GM06990 (cell line): ENCODE data around the gene CMSS1.

Experiments
- DNase-seq: peaks from one replicate; pipeline ENCODE4 v3.0.0-alpha.2; 2011; ENCODE audit not compliant: insufficient read length; ENCODE audit errors: extremely low read depth
- H3K27me3 ChIP-seq: replicated peaks from 2 replicates; pipeline ENCODE4 v1.6.0; 2011; ENCODE audit warnings: low read length; ENCODE audit not compliant: control insufficient read depth, insufficient read depth
- H3K36me3 ChIP-seq: 2 replicates; pipeline ENCODE4 v1.5.1; 2011; ENCODE audit warnings: low read length; ENCODE audit not compliant: control insufficient read depth, insufficient read depth
- H3K4me3 ChIP-seq: replicated peaks from 2 replicates; pipeline ENCODE4 v1.5.1; 2011; ENCODE audit warnings: low read depth, mild to moderate bottlenecking, control low read depth, low read length
- TF ChIP-seq, protein P1 (sequence below): IDR thresholded peaks from 2 replicates; pipeline ENCODE4 v1.5.1; 2011; ENCODE audit warnings: low read length, control low read depth, mild to moderate bottlenecking, inconsistent platforms; ENCODE audit not compliant: insufficient read depth, poor library complexity, severe bottlenecking

Gene CMSS1

DNA sequence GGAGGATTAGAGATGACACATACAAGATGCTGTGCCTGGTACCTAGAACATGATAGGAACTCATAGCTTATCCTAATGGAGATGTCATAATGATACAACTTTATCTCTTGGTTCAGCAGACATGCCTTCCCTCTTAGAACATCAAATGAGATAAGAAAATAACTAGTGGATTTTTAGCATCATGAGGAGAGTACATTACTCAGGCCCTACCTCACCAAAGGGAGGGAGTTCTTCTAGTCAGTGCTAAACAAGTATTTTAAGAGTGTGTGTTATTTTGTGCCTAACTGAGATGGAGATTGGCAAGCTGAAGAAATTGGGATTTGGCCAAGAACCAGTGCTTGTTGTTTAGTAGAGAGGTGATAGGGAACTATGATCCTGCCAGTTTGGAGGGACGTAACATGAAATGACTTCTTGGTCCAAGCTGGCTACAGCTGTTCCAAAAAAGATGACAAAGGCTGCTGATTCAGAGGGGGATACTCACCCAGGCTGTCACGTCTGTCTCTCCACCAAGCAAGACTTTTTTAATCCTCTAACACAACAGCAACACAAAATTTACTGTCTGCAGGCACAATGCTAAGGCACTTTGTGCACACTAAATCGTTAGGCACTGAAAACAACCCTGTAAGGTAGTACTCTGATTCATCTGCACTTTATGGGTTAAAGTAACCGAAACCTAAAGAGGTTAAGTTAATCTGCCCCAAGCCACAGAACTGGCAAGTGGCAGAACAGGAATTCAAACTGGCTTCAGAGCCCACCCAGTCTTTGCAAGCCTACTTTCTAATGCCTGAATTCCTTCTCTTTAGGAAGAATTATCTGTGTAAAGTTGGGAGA, 126.5 kb downstream of the CMSS1 start:
- TF ChIP-seq, protein P1, sequence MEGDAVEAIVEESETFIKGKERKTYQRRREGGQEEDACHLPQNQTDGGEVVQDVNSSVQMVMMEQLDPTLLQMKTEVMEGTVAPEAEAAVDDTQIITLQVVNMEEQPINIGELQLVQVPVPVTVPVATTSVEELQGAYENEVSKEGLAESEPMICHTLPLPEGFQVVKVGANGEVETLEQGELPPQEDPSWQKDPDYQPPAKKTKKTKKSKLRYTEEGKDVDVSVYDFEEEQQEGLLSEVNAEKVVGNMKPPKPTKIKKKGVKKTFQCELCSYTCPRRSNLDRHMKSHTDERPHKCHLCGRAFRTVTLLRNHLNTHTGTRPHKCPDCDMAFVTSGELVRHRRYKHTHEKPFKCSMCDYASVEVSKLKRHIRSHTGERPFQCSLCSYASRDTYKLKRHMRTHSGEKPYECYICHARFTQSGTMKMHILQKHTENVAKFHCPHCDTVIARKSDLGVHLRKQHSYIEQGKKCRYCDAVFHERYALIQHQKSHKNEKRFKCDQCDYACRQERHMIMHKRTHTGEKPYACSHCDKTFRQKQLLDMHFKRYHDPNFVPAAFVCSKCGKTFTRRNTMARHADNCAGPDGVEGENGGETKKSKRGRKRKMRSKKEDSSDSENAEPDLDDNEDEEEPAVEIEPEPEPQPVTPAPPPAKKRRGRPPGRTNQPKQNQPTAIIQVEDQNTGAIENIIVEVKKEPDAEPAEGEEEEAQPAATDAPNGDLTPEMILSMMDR = no peak
- Histone ChIP-seq H3K27me3 (no peaks in the 10 kb centered on the region), H3K36me3 (no peaks in the 10 kb centered on the region), H3K4me3 (no peak overlapping the region)
- DNase-seq = no peak

DNA sequence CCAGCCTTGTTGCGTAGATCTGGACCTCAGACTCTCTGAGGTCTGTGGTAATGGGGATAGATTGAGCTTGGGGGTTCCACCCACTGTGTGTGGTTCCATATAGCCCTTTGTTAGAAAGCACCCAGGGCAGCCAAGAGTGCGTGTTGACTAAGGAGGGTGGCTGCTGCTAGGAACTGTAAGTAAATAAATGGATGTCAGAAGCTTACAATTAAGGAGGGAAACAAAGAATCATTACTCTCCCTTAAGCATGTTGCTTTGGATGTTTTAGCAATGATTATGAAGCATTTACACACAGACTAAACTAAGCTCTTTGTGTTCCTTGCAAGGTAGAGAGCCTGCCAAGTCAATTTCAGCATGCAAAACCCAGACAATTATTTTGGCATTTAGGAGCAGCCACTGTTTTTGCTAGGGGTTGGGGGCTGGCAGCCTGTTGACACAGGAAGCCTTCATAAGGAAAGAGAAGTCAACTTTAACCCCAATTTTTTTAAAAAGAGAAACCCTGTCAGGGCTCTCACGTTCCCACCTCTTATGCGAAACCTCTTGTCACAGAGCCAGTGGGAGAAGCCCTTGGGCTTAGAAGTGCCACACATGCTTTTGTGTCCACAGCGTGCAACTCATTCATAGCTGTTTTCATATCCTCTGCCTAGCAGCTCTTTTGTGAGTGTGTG, 127.8 kb downstream of the CMSS1 start:
- DNase-seq = no peak
- Histone ChIP-seq H3K27me3 (no peaks in the 10 kb centered on the region), H3K4me3 (no peak overlapping the region), H3K36me3 (no peaks in the 10 kb centered on the region)
- TF ChIP-seq, protein P1 = no peak

DNA sequence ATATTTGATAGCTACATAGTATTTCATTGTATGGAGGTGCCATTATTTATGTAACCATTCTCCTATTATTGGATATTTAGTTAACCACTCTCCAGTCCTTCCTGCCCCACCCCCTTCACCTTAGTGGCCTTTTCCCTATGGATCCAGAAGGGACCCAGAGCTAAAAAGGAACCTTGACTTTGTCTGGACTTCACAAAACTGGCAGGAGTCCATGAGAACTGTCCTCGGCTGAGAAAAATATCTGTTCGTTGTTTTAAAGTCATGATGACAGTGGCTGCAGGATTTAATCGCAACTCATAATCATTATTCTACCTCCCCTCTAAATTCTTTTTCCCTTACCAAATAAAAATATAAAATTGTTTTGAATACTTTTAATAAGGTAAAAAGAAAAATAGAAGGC, 129.7 kb downstream of the CMSS1 start:
- H3K4me3 ChIP-seq = no peak overlapping the region
- TF ChIP-seq, protein P1 = no peak
- no peaks in the 10 kb centered on the region for H3K27me3 ChIP-seq
- no peak for DNase-seq
- H3K36me3 ChIP-seq = no peaks in the 10 kb centered on the region; the same call in 1 of the 2 replicates

DNA sequence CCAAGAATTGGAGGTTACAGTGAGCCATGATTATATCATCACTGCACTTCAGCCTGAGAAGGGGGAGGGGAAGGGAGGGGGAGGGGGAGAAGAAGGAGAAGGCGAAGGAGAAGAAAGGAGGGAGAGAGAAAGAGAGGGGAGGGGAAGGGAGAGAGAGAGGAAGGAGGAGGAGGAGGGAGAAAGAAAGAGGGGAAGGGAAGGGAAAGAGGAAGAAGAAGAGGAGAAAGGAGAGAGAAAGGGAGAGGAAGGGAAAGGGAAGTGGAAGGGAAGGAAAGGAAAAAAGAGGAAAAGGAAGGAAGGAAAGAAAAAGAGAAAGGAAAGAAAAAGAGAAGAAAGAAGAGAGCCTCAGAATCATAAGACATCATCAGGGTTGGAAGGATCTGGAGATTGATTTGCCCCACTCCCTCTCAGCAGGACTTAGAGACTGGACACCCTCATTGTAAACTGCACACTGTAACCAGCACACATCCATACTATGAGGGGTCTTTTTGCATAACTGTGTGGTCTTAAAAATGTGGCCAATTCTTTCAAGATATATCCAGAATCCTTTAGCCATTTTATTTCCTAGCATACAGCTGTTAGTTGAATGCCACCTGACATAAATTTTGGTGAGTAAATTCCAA, 130.9 kb downstream of the CMSS1 start:
- TF ChIP-seq, protein P1 = no peak
- no peak overlapping the region for H3K4me3 ChIP-seq
- no peaks in the 10 kb centered on the region; the same call in 1 of the 2 replicates for H3K36me3 ChIP-seq
- no peaks in the 10 kb centered on the region for H3K27me3 ChIP-seq
- DNase-seq = no peak

DNA sequence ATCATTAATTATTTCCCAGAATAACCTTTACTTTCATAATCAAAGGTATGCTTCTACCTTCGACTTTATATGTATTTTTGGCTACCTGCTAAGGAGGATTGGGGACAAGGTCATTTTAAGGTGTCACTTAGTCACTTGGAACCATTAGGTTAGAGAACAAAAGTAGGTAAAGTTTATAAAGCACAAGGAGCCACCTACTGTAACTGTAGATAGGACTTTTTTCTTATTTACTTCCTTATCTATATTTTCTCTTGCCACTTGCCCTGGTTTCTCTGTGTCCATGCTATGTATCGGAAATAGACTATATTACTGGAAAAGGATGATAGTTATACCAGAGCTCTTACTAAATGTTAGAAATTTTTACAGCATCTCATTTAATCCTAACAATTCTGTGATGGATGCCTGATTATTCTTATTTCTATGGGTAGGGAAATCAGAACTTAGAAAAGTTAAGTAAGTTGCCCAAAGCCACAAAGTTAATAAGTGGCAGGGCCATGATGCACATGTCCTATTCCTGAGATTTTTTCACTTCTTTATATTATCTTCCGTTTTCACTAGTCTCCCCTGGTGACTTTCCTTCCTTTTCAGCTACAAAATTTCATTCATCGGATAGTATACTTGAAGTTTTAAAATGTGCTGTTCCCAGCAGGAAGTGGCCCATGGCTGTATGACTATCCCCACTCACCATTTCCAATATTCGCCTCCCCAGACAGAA, 132.5 kb downstream of the CMSS1 start:
- no peaks in the 10 kb centered on the region for H3K27me3 ChIP-seq
- no peak for DNase-seq
- TF ChIP-seq, protein P1 = no peak

More for the DNA sequence above, 132.5 kb downstream of the CMSS1 start:
- no peaks in the 10 kb centered on the region; the same call in 1 of the 2 replicates for H3K36me3 ChIP-seq
- no peak overlapping the region for H3K4me3 ChIP-seq
